Measurements from ENCODE around the gene ERN2. TPM values are rescaled to one million over a fixed set of nuclear protein-coding genes. Genes with fewer than 3 reads are reported as not detected.

Gene ERN2
- total RNA-seq, result 0.45 TPM in 1 of 2 replicates, not detected in the other

GRCh38 chr16:23712976-23713375 lies at the start of gene ERN2:
ERN2 (minus strand) TSS chr16:23713222; CDS start chr16:23713187, 35 bp downstream.

GRCh38 chr16:23754594-23755483 lies 41.8 kb upstream of the ERN2 start, which contains the start of gene CHP2:
CHP2 (plus strand) TSS chr16:23755026; CDS start chr16:23755050, 24 bp downstream.

GRCh38 chr16:23678430-23679273 lies 34.4 kb downstream of the ERN2 start, which contains the start of gene PLK1:
PLK1 (plus strand) TSS chr16:23678889; CDS start chr16:23678933, 44 bp downstream.

GRCh38 chr16:23640931-23641765 lies 71.9 kb downstream of the ERN2 start, which contains the start of the genes DCTN5 and PALB2:
DCTN5 (plus strand) TSS chr16:23641466; CDS start chr16:23641543, 77 bp downstream.
PALB2 (minus strand) TSS chr16:23641310; CDS start chr16:23641157, 153 bp downstream.

Other genes with a start within 250 kb of the ERN2 start
- gene GGA2, start 202.7 kb downstream of the ERN2 start, total RNA-seq, result 9.8 and 10.9 TPM in 2 replicates
- 20.2 and 24.7 TPM in 2 replicates for gene EARS2, start 155.9 kb downstream of the ERN2 start, total RNA-seq
- 93.5 and 101 TPM in 2 replicates for gene UBFD1, start 155.5 kb downstream of the ERN2 start, total RNA-seq
- 186 and 214 TPM in 2 replicates for gene NDUFAB1, start 116.9 kb downstream of the ERN2 start, total RNA-seq
- 5.9 and 6.6 TPM in 2 replicates for gene PALB2, start 71.9 kb downstream of the ERN2 start, total RNA-seq
- 27.6 and 30.4 TPM in 2 replicates for gene DCTN5, start 71.8 kb downstream of the ERN2 start, total RNA-seq
- gene PLK1, start 34.3 kb downstream of the ERN2 start, total RNA-seq, result 119 and 123 TPM in 2 replicates
- not detected in 2 replicates for gene CHP2, start 41.8 kb upstream of the ERN2 start, total RNA-seq
- gene PRKCB, start 122.8 kb upstream of the ERN2 start, total RNA-seq, result not detected in 2 replicates

Measured in bronchus fibroblast of lung (primary cell).